Spleen (tissue), 7 donors: ENCODE measurements around the gene PTPN4.

Experiments
- CTCF ChIP-seq, 11 experiments: fragments of 200-600 bp in 7 of 11; fragments of 450-650 bp in 4 of 11; sonication (generic) in 4 of 11; IDR thresholded peaks in 8 of 11; conservative IDR thresholded peaks in 3 of 11; 1 replicate in 7 of 11; 2 replicates in 4 of 11; pipeline versions ENCODE4 v1.4.0 to v1.8.0; 2016 to 2021; ENCODE audit warnings: antibody characterized with exemption in 11 of 11, inconsistent platforms in 4 of 11, mild to moderate bottlenecking in 1 of 11
- POLR2A ChIP-seq, 3 donors: fragments of 450-650 bp; IDR thresholded peaks; one replicate each; pipeline ENCODE4 v1.5.1; 2017; ENCODE audit warnings: antibody characterized with exemption in 3 of 3, mild to moderate bottlenecking in 1 of 3
- POLR2AphosphoS5 ChIP-seq, 3 donors: sonication (generic); formaldehyde crosslinking; IDR thresholded peaks; one replicate each; pipeline ENCODE4 v1.5.1; 2017; ENCODE audit warnings: antibody characterized with exemption in 3 of 3
- donor health status: DM: no; HTN: no; CAD: no; lungs with moderate emphysema.
- donor health status: DM: no; HTN: no; CAD: no.
- donor health status: DM: no; HTN: no; CAD: no.

GRCh38 chr2:119772128-119772527 lies 12.4 kb downstream of the PTPN4 start:
- TF ChIP-seq POLR2AphosphoS5 (IDR thresholded peaks at IDR 0.05) = no peak
- no peak for TF ChIP-seq POLR2A (IDR thresholded peaks at IDR 0.05)
- TF ChIP-seq CTCF (IDR thresholded peaks at IDR 0.05 in 8 of 11, conservative IDR thresholded peaks at IDR 0.05 in 3 of 11) = no peak
